GM10248 (cell line): ENCODE results near the gene ERGIC3.

Experiments
- CTCF ChIA-PET: fragments of 300-600 bp; sonication (Branson Sonifier 250); formaldehyde crosslinking; extraction: SDS; loops from one replicate; lab custom pipeline; 2021; ENCODE audit warnings: antibody characterized with exemption; lab: Yijun Ruan, JAX
- POLR2A ChIA-PET: fragments of 350-650 bp; sonication (Branson Sonifier 250); formaldehyde crosslinking; extraction: SDS; loops from one replicate; lab custom pipeline; 2020; ENCODE audit warnings: antibody characterized with exemption; lab: Yijun Ruan, JAX
- DNase-seq: peaks from one replicate; pipeline ENCODE4 v3.0.0; 2012; ENCODE audit errors: extremely low spot score
- TF ChIP-seq, protein P1 (sequence below): IDR thresholded peaks from 2 replicates; pipeline ENCODE4 v1.5.1; 2012; ENCODE audit warnings: mild to moderate bottlenecking, low read depth; ENCODE audit errors: extremely low read depth, missing control alignments, control extremely low read depth

Gene ERGIC3

DNA sequence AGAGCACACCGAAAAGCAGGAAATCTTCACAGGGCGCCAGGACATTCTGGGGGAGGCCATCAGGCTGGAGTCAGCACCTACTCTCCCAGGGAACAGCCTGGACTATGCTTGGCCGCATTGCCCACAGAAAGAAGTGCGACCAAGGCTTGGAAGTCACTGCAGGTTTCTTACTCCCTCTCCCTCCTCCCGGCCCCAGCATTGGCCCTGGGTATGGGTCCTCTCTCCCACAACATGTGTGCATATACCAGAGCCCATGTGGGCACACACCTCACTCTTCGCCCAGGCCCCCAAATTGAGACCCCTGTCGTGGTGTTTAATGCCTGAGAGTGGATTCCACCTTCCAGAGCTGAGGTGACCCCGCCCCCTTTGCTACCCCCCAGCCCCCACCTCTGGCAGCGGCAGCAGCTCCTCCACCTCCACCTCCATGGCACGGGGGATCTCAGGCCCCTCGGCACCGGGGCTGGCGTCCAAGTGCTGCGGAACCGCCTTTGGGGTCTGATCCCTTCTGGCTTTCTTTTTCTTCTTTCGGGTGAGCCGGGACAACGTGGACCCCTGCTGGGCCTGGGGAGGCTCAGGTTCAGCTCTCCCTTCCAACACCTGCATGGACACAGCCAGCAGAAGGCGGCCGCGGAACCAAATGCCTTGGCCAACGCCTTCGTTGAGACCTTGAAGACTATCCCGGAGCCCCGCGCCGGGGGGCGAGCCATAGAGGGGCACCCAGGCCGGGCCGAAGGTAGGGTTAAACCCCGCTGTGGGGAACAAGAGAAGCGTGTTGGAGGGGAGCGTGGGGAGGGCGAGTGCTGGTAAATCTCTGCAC, 58.5 kb downstream of the ERGIC3 start:
- CTCF ChIA-PET = interaction anchor here (1.1 to 7.6 kb wide), 5 partner anchors 11 to 353 kb away, joined by 3 to 87 read pairs (median 4); partner anchors contain the start of genes ERGIC3 and SPAG4
- POLR2A ChIA-PET = no interaction called here
- TF ChIP-seq, protein P1, sequence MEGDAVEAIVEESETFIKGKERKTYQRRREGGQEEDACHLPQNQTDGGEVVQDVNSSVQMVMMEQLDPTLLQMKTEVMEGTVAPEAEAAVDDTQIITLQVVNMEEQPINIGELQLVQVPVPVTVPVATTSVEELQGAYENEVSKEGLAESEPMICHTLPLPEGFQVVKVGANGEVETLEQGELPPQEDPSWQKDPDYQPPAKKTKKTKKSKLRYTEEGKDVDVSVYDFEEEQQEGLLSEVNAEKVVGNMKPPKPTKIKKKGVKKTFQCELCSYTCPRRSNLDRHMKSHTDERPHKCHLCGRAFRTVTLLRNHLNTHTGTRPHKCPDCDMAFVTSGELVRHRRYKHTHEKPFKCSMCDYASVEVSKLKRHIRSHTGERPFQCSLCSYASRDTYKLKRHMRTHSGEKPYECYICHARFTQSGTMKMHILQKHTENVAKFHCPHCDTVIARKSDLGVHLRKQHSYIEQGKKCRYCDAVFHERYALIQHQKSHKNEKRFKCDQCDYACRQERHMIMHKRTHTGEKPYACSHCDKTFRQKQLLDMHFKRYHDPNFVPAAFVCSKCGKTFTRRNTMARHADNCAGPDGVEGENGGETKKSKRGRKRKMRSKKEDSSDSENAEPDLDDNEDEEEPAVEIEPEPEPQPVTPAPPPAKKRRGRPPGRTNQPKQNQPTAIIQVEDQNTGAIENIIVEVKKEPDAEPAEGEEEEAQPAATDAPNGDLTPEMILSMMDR = no peak
- DNase-seq = no peak

DNA sequence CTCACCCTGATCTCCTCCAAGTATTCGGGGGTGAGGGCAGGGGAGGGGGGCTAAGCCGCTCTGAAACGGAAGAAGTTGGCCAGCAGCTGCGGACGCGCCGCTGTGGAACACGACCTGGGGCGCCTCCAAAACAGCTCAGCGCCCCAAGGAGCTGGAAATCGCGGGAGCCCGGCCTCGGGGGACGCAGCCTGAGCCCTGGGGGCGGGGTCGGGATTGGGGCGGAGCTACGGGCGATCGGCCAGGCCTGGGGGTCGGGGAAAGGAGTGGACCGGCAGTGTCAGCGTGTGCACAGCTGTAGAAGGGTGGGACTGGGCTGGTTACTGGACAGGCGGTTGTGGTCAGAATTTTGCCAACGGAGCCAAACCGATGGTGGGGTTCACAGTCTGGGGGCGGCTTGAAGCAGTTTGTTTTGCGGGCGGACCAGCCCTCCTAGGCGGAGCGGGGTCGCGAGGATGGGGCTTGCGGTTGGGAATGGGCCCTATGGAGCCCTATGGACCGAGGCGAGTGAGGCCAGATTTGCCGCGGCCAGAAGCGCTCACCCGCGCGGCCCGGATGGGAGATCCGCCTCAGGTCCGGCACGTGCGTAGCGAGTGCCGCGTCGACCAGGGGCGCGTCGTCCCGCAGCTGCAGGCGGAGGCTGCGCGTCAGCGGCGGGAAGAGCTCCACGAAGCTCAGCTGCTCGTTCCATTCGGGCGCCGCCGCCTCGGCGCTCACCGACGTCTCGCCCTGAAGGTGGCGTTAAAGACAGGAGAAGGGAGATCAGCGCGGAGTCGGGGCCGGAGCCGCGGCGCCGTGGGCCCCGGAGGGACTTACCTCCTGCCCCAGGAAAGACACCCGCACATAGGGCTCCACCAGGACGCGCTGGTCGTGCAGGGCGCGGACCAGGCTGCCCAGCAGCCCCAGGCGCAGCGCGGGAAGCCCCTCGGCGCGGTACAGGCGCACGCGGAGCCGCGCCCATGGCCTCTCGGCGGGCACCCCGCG, 59.4 kb downstream of the ERGIC3 start:
- ChIA-PET CTCF (interaction anchor here (0.6 to 7.6 kb wide), 9 partner anchors 9 to 352 kb away, joined by 3 to 87 read pairs (median 3); partner anchors contain the start of genes ERGIC3 and SPAG4), POLR2A (no interaction called here)
- TF ChIP-seq, protein P1 = peak; percentile 81
- peak; percentile 84 for DNase-seq

DNA sequence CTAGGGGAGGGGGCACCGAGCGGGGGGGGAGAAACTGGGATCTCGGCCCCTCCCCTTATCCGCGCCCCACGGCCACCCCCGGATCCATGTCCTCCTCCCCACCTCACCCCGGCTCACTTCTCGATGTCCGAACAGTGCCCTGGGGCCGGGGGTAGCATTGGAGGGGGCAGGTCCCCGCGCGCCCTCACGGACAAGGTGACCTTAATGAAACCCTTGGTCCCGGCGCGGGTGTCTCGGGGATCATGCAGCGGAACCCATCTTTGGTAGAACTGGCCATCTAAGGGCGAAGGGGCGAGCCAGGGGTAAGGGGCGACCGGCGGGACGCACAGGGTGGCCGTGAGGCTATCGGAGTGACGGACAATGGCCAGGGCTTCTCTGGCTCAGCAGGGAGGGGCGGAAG, 60.1 kb downstream of the ERGIC3 start:
- CTCF ChIA-PET = interaction anchor here (0.9 to 7.6 kb wide), 5 partner anchors 13 to 352 kb away, joined by 3 to 87 read pairs (median 4); partner anchors contain the start of gene SPAG4
- TF ChIP-seq, protein P1 = no peak
- DNase-seq = no peak
- POLR2A ChIA-PET = no interaction called here

DNA sequence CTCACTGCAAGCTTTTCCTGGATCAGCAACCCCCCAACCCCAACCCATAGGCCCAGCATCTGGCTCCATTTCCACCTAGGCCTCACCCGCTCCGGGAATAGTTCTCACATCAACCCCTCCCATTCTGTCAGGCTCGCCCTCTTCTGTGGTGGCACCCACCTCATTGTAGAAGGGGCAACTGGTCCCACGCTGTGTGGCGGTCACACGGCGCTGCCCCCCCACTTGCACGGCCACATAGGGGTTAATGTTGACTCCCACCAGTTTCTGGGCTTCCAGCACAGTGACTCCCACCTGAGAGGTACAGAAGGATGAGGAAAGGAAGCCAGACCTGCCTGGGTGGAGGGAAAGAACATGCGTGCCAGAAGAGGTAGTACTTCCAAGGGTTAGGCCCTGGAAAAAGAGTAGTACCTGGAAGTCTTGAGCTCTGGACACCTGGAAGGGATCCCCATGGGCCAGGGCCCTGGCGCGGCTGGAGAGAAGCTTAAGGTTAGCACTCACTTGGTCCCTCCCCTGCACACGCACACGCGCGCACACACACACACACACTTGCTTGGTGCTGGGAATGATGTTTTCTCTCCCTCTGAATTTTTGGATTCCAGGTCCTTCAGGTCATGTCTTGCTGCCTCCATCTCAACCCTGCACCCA, 61.1 kb downstream of the ERGIC3 start:
- ChIA-PET CTCF (interaction anchor here (1.2 to 7.6 kb wide), 3 partner anchors 15 to 139 kb away, joined by 3 to 87 read pairs (median 6); partner anchors contain the start of gene SPAG4), POLR2A (no interaction called here)
- no peak for DNase-seq
- TF ChIP-seq, protein P1 = no peak

DNA sequence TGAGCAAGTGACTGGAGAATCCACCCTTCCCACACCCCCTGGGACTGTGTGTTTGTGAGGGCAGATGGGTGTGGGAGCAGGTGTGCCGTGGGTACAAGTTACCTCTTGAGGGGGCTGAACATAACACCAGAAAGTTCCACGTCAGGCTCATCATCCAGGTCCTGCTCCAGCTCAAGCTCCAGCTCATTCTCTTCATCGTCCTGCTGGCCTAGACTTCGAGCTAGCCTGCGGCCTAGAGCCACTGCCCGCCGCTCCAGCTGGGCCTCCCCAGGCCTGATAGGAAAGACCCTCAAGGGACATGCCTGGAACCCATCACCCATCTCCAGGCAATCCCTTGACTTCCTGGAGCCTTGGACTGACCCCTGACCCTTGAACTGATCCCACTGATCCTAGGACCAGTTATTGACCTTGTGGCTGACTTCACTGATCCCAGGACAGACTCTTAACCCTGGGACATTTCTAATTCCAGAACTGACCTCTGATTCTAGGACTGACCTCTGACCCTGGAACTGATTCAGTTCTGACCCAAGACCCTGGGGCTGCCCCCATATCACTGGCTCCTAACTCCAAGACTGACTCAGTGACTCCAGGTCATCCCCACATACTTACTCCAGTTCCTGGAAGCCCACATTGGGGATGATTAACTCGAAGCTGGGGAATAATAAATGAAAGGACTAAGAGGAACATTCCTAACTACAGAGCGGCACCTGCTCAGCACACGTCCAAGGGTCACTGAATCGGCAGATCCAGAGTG, 62.0 kb downstream of the ERGIC3 start:
- POLR2A ChIA-PET = no interaction called here
- CTCF ChIA-PET = interaction anchor here (1.0 to 7.6 kb wide), 7 partner anchors 9 to 281 kb away, joined by 3 to 87 read pairs (median 3); partner anchors contain the start of gene SPAG4
- TF ChIP-seq, protein P1 = no peak
- DNase-seq = no peak
